ENCODE results near the gene REPIN1. TPM values are rescaled to one million over a fixed set of nuclear protein-coding genes. Genes with fewer than 3 reads are reported as not detected.
A peak's percentile ranks its signal among the peaks of the same experiment; 100 is the strongest.

The REPIN1 gene
- total and polyA plus RNA-seq, 9 of the 15 experiments (the other 6 are each of a cell fraction or from before 2014, with no cell fraction given) = 8.1 to 283 (median 94.3) TPM

DNA sequence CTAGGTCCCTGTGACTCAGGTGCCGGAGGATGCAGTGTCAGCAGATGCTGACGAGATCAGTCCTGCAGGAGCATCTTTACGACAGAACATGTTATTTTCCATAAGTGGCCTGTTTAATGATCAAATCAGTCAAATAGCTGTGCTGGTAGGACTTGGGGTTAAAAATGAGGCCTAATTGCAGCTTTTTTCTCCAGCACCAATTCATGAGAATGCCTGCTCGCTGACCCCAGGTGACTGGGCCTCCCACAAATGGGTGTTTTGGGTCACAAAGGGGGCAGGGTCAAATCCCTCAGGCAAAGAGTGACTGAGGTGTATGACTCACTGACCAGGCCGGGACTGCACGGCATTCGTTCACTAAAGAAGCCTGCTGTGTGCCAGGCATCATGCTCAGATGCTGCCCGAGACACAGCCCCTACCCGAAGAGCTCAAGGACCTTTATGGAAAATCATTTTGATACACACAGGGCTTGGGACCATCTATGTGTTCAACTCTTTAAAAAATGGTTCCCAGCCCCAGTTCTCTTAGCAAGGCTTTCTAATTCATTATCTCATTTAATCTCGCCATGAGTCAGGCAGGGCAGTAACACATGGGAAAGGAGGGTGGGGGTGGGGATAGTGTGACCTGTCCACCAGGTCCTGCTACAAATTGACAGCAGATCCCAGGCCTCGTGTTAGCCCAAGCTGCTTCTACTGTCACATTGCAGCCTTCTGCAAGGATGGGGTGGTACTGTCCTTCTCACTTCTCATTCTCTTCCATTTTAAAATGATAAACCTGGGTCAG, 31.6 kb downstream of the REPIN1 start (continued):
- TF ChIP-seq, protein P1, sequence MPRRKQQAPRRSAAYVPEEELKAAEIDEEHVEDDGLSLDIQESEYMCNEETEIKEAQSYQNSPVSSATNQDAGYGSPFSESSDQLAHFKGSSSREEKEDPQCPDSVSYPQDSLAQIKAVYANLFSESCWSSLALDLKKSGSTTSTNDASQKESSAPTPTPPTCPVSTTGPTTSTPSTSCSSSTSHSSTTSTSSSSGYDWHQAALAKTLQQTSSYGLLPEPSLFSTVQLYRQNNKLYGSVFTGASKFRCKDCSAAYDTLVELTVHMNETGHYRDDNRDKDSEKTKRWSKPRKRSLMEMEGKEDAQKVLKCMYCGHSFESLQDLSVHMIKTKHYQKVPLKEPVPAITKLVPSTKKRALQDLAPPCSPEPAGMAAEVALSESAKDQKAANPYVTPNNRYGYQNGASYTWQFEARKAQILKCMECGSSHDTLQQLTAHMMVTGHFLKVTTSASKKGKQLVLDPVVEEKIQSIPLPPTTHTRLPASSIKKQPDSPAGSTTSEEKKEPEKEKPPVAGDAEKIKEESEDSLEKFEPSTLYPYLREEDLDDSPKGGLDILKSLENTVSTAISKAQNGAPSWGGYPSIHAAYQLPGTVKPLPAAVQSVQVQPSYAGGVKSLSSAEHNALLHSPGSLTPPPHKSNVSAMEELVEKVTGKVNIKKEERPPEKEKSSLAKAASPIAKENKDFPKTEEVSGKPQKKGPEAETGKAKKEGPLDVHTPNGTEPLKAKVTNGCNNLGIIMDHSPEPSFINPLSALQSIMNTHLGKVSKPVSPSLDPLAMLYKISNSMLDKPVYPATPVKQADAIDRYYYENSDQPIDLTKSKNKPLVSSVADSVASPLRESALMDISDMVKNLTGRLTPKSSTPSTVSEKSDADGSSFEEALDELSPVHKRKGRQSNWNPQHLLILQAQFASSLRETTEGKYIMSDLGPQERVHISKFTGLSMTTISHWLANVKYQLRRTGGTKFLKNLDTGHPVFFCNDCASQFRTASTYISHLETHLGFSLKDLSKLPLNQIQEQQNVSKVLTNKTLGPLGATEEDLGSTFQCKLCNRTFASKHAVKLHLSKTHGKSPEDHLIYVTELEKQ (CRISPR knock-in tag; IDR thresholded peaks at IDR 0.05) = no peak
- TF ChIP-seq RBM34 (IDR thresholded peaks at IDR 0.05; ENCODE audit: borderline replicate concordance, insufficient read depth, low read length) (no peak), ZFP36 (IDR thresholded peaks at IDR 0.05; ENCODE audit: low read depth, low read length, partially characterized antibody) (no peak), FOXJ2 (tag; IDR thresholded peaks at IDR 0.05) (no peak), CREB1 (IDR thresholded peaks at IDR 0.05) (no peak; the same call in 1 of the 2 replicates), CREB1 (CRISPR knock-in tag; IDR thresholded peaks at IDR 0.05) (peak; percentile 45; the same call in 1 of the 2 replicates), CBFA2T3 (IDR thresholded peaks at IDR 0.05) (peak; percentile 57), GABPA (tag; conservative IDR thresholded peaks at IDR 0.05; ENCODE audit: low read depth) (no peak), CBFA2T2 (conservative IDR thresholded peaks at IDR 0.05) (peak; percentile 15), JUND (IDR thresholded peaks at IDR 0.05; ENCODE audit: borderline replicate concordance, low read depth, low read length) (peak; percentile 85), JUND (tag; IDR thresholded peaks at IDR 0.05; ENCODE audit: borderline replicate concordance, low read depth, low read length) (peak; percentile 96; the same call in 2 of the 3 replicates), BHLHE40 (IDR thresholded peaks at IDR 0.05; ENCODE audit: low read length) (no peak; the same call in 1 of the 2 replicates), ATF7 (IDR thresholded peaks at IDR 0.05) (peak; percentile 82; the same call in 1 of the 2 replicates), ERF (CRISPR knock-in tag; IDR thresholded peaks at IDR 0.05) (no peak), ZNF263 (CRISPR knock-in tag; IDR thresholded peaks at IDR 0.05; ENCODE audit: borderline replicate concordance) (peak; percentile 9; the same call in 1 of the 2 replicates), RB1 (IDR thresholded peaks at IDR 0.05; ENCODE audit: low read depth) (no peak), HDAC6 (IDR thresholded peaks at IDR 0.05; ENCODE audit: low read depth, low read length) (no peak), TEAD1 (CRISPR knock-in tag; IDR thresholded peaks at IDR 0.05) (no peak), MBD2 (IDR thresholded peaks at IDR 0.05; ENCODE audit: borderline replicate concordance, low read depth) (no peak), SETDB1 (IDR thresholded peaks at IDR 0.05; ENCODE audit: low read length) (no peak), GTF2A2 (tag; IDR thresholded peaks at IDR 0.05) (no peak), KLF16 (IDR thresholded peaks at IDR 0.05) (no peak)
- TF ChIP-seq, protein P2, sequence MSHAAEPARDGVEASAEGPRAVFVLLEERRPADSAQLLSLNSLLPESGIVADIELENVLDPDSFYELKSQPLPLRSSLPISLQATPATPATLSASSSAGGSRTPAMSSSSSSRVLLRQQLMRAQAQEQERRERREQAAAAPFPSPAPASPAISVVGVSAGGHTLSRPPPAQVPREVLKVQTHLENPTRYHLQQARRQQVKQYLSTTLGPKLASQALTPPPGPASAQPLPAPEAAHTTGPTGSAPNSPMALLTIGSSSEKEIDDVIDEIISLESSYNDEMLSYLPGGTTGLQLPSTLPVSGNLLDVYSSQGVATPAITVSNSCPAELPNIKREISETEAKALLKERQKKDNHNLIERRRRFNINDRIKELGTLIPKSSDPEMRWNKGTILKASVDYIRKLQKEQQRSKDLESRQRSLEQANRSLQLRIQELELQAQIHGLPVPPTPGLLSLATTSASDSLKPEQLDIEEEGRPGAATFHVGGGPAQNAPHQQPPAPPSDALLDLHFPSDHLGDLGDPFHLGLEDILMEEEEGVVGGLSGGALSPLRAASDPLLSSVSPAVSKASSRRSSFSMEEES (CRISPR knock-in tag; IDR thresholded peaks at IDR 0.05) = no peak
- TF ChIP-seq, protein P3, sequence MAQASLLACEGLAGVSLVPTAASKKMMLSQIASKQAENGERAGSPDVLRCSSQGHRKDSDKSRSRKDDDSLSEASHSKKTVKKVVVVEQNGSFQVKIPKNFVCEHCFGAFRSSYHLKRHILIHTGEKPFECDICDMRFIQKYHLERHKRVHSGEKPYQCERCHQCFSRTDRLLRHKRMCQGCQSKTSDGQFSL (CRISPR knock-in tag; IDR thresholded peaks at IDR 0.05) = 0 out of 2 replicates have a peak, but pooled peaks have one; percentile 25
- TF ChIP-seq, protein P3 (tag; IDR thresholded peaks at IDR 0.05) = no peak

Measured in K562 (cell line).